ENCODE results near the gene IP6K3.

GRCh38 chr6:33702345-33702977 lies 44.2 kb downstream of the IP6K3 start:
- peak in 3 of 4 experiments; percentile 19 to 26 (median 23) for TF ChIP-seq CTCF (IDR thresholded peaks at IDR 0.05)
- no peak for TF ChIP-seq POLR2A (IDR thresholded peaks at IDR 0.05)
